NCI-H2029 (cell line): ENCODE results near the gene ABCG1.

ENCODE experiments used
- DNase-seq: peaks from one replicate; lab custom pipeline; 2025; lab: John Stamatoyannopoulos, UW

Gene ABCG1

DNA sequence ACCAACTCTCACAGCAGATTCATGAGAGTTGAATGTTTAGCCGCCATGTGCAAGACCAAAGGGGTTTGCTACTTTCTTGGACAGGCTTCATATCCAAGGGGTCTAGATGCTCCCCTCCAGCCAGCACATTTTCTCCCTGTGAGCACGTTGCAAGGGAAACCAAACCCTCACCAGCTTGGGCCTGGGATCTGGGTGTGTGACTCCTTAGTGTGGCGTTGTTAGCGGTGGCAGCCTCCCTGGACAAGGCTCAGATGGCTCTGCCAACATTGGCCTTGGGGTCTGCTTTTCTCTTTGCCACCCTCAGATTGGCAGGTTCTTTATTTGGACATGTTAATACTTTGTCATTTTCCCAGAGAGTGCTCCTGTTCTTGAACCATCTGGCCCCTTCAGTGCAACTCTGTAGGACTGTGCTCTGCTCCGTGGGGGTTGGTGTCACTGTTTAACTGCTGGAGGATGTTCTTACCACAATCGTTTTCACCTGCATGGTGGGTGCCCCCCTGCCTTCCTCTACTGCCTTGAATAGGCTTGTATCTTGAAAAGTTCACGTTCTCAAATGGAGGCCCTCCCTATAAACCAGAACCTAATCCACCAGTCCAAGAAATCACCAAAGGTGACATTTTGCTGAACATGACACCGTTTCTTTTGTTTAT is 13.4 kb downstream of the ABCG1 start:
- DNase-seq, result no peak

DNA sequence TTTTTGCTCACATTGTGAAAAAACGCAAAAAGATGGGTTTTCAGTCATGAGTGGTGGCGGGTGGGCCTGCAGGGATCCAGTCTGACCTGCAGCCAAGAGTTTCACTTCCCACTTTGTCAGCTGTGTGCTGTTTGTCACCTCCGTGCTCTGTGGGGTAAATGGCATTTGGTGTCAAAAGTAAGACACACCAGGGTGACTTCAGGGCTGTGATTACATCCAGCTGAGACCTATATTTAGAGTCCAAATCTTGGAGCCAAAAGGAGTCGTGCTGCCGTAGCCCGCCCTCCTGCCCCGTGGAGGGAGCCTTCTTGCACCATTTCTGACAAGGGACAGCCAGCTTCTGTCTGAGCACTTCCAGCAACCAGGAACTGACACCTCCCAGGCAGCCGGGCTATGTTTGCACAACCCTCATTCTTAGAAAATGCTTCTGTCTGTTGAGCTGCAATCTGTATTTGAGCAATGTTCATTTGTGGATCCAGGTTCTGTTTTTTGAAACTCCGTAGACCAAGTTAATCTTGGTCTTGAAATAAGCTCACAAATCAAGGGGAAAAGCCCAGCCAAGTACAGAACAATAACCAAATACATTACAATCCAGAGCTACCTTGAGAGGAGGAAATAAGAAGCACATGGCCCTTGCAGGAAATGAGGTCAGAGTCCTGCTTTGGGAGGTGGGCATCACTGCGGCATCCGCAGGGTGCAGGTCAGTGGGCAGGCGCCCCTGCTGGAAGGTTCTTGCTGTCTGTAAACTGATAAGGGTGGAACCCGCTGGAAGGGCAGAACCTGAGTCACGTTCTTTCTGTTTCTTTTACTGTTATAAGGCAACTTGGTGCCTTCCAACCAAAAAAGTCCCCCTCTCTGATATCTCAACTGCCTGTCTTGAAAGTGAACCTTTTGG is 14.4 kb downstream of the ABCG1 start:
- peak; percentile 86 for DNase-seq

DNA sequence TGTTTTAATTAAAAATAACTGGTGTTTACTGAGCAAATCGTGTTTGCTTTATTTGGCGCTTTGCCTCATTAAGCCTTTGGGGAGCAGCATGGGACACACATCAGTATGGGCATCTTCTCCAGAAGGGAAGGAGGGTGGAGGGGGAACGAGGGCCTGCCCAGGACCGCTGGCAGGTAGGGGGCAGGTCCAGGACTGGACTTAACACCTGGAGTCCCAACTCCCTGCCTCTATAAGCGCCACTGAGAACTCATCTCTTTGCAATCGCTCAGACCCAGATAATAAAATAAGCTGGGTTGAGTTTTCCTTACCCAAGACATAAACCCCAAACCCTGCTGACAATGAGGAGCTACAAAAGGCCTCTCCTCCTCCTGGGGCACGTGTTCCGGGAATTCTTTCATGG is 15.1 kb downstream of the ABCG1 start:
- DNase-seq, result no peak

DNA sequence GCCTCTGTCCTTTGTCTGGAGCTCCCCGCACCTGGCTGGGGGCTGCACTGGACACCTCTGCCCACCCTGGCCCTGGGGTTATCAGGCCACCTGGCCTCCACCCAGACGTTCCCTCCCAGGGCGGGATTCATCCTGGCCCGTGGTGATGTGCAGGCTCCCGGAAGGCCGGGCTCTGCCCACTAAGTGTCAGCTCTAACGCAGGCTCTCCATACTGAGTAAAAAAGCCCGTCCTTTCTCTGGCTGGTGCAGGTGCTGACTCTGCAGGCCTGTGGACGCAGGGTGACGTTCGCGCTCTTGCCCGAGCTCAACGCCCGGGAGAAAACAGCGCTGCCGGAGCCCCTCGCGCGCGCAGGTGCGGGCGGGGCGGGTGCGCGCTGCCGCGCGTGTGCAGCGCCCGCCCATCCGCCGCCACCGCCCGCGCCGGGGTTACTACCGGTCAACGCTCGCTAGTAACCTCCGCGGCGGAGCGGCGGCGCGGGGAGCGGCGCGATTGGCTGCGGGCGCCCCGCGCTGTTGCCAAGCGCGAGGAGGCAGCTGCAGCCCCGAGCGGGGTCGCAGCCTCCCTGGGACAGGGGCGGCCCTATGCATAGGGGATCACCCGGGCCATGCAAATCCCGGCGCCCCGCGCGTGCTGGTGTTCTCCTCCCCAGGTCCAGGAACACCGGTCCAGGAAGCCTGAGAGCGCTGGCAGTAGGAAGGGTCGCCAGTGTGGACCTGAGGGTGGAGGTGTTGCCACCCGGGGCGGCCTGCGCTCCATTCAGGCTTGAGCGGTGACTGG is 15.7 kb downstream of the ABCG1 start:
- peak; percentile 88 for DNase-seq

DNA sequence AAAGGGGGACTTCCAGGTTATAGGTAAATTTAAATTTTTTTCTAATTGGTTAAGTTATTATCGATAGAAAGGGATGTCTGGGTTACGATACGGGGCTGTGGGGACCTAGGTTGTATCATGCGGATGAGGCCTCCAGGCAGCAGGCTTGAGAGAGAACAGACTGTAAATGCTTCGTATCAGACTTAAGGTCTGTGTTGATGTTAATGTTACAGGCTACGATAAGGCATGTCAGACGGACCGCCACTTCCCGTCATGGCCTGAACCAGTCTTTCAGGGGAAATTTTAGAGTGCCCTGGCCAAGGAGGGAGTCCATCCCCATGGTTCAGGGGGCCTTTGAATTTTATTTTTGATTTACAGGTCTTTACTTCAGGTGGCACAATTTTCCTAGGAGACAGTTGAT is 16.7 kb downstream of the ABCG1 start:
- DNase-seq, result no peak

DNA sequence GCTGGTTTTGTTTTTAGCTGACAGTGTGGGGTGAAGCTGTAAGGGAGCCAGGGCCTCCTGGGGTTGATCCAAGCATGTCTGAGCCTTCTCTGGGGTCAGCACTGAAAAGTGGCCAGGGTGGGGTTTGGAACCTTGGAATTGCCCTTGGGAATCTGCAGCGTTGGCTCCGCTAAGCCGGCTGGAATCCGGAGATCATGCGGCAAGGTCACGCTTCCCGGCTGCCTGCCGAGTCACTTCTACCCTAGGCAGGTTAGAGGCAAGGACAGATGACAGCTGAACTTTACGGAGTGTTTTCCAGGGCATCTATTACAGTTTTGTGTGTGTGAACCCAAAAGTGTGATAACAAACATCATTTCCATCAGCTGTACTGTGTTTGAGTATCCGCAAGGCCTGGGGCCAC is 17.1 kb downstream of the ABCG1 start:
- DNase-seq, result no peak

DNA sequence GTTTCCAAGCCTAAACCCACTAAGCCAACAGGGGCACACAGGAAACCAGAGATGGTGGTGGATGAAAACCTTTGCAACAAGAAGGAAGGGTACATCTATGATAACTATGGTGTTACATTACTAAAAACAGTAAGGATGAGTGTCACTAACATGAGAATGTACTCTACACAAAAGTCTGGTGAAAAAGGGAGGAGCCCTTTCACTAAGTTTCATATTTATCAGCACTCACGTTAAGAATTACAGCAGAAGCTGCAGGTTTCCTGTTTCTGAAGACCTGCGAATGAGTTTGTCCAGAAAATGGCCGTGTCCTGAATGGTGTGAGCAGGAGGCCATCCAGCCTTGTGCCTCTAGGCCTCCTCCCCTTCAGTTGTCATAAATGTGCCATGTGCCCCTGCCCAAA is 17.8 kb downstream of the ABCG1 start:
- no peak for DNase-seq

DNA sequence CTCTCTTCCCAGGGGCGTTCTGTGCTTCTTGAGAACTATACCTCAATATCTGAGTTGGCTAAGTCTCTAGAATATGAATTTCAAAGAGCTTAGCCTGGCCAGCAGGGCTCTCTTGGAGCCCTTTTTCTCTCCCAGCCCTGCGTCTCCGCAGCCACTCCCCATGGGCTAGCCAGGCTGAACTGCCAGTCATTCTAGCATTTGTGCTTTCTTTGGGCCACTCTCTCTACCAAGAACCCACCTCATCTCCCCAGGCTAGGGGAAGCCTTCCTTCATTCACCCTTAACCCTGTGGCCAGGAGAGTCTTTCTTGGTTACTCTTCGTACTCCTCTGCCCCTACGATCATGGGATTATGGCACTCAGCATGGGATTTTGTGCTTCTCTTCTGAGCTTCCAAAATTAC is 18.2 kb downstream of the ABCG1 start:
- DNase-seq, result no peak

DNA sequence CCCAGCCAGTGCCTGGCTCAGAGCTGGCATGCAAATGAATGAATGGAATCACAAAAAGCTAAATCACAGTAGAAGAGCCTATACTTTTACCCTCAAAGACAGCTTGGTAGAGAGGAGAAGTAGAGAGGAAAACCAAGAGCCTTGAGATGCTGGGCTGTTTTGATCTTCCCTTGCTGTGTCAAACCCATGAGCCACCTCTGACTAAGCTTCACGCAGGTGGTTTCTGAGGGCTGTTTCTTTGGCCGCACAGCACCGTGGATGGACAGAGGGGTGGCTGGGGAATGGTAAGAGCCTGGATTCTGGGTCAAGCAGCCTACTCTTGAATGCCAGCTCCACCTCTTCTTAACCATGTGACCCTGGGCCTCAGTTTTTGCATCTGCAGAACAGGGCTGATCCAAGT is 18.6 kb downstream of the ABCG1 start:
- DNase-seq, result no peak

DNA sequence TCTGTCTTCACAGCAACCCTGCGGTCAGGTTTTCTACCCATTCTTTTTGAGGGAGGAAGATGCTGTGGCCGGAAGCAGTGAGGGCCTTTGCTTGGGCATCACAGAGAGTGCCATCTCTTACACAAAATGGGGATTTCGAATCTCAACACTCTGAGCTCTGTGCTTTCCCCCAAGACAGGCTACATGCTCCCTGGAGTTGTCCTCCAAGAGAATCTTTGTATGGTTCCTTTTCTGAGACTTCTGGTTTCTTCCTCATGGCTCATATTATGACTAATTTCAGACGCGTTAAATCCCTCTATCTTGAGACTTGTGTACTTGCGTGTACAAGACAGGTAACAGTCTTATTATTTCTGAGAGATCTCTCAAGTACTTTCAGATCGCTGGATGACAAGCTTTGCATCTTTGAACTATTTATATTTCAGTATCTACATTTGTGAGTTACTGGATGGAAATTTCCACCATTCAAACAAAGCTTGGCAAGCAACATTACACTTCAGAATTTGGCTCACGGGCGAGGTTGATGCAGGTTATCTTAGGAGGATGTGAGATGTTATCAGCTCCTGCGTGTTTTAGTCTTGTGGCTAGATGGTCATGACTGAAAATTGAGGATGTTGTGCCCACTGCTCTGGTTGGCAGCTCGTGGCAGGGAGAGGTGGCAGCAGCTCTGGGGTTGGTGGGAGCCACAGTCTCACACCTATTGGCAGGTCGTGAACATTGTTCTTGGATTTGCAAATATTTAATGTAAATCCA is 19.4 kb downstream of the ABCG1 start:
- no peak for DNase-seq

DNA sequence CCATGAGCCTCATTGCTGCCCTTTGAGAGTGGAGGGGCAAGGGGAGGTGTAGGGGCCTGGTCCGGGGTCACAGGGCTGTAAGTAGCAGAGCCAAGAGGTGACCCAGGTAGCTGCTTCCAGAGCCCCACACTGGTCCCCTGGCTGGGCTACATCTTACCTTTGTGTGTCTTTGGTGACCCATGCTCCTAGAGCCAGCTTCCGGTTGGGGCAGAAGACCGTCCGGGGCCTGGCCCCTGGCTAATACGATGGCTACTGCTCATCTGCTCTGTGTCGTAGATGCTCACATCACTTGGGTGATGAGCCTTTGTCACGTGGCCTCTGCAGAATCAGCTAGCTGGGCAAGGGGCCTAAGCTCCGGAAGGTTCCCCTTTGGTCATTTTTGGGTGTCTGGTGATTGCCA is 20.6 kb downstream of the ABCG1 start:
- no peak for DNase-seq

DNA sequence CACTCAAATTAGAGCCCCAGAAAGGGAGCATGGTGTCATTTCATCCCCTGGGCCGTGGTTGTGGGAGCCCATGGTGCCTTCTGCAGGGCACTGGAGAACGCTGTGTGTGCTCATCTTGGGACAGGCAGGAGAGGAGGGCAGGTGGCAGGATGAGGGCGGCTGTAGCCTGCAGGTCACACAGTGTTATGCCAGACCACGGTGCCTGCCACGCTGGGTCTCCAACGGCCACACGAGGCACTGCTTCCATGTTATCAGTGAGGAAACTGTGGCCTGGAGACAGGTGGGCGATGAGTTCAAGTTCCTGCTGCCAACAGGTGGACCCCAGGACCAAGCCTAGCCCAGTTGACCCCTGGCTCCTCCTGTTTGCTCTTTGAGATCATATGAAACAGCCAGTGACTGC is 21.0 kb downstream of the ABCG1 start:
- no peak for DNase-seq

DNA sequence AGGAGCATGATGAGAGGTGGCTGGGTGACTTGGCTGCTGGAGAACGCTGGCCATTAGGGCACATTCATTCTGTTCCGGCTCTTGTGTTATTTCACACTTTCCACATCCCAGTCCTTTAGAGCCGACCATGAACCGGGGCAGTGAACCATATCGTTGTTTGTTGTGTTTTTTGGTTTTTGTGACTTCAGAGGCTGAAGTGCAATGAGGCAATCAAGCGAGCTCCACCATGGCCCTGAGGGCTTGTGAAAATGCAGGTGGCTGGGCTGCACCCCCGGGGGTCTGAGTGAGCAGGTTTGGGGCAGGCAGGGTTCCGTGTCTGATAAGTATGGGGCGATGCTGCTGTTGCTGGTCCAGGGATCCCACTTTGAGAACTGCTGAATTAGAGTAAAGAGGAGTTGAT is 23.7 kb downstream of the ABCG1 start:
- no peak for DNase-seq

DNA sequence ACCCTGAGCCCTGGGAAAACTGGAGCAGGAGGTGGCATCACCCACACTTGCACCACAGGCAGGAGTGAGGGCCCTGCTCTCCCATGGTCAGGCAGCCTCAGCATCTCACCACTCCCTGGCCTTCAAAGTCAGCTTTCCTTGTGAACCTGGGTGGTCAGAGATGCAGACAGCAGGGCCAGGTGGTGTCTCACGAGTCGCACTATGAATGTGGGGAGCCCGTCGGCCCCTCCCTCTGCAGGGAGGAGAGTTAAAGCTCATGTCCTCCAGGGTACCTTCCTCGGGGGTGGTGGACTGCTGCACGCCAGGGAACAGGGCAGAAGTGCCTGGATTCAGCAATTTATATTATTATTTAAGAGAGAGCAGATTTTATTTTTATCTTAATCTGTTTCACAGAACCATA is 24.1 kb downstream of the ABCG1 start:
- DNase-seq, result no peak

DNA sequence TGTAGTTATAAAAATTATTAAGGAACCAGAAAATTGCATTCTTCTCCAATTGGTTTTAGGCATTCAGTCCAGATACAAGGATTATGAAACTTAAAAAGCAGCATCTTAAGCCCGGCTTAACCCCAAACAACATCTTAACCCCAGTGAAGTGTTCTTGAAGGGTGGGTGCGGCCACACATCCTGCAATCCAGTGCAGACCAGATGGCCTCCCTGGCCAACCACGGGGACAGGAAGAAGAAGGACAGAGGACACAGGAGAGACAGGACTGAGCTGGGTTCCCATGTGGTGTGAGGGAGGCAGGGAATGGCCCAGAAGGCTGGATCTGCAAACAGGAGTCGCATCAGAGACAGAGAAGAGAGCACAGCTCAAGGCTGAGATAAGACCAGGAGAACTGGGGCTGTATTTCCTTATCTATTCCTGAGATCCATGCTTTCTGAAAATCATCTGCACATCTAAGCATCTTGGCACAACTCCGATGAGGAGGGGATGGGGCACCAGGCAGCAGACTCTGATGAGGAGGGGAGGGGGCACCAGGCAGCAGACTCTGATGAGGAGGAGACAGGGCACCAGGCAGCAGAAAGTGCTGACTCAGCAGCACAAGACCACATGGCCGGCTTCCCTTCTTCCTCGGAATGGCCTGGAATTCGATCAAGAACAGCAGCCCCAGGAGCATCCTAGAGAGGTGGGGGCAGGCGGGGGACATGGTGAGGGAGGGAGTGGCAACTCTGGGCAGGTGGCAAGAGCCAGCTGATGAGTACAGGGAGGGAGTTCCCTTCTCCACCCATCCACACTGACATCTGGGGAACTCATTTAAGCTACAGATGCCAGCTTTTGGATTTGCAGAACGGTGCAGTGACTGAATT is 26.6 kb downstream of the ABCG1 start:
- DNase-seq, result no peak

DNA sequence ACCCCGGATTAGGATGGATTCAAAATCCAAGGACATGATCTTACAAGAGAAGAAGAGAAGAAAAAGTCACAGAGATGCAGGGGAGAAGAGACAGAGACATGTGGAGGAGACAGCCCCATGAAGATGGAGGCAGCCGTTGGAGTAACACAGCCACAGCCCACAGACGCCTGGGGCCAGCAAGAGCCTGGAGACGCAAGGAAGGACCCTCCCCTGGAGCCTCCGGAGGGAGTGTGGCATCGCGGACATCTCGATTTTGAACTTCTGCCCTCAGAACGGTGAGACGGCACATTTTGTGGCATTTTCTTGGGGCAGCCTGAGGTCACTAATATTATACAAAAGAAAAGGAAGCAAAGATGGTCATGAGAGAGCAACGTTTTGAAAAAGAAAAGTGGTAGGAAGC is 28.8 kb downstream of the ABCG1 start:
- no peak for DNase-seq

DNA sequence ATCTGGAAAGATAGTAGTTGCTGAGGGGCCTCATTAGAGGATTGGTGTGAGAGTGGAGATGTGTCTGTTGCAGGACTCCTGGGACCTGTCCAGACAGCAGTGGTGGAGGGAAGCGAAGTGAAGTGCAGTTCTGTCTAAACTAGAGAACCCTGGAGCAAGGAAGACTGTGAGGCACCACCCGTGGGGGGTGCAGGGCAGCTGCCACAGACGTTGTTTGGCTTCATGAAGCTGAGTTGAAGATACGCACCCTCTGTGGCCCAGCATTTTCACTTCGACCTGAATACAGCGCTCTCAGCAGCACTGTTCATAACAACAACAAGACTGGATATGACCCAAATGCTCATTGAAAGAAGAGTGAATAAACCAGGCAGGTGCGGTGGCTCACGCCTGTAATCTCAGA is 29.3 kb downstream of the ABCG1 start:
- DNase-seq, result no peak

DNA sequence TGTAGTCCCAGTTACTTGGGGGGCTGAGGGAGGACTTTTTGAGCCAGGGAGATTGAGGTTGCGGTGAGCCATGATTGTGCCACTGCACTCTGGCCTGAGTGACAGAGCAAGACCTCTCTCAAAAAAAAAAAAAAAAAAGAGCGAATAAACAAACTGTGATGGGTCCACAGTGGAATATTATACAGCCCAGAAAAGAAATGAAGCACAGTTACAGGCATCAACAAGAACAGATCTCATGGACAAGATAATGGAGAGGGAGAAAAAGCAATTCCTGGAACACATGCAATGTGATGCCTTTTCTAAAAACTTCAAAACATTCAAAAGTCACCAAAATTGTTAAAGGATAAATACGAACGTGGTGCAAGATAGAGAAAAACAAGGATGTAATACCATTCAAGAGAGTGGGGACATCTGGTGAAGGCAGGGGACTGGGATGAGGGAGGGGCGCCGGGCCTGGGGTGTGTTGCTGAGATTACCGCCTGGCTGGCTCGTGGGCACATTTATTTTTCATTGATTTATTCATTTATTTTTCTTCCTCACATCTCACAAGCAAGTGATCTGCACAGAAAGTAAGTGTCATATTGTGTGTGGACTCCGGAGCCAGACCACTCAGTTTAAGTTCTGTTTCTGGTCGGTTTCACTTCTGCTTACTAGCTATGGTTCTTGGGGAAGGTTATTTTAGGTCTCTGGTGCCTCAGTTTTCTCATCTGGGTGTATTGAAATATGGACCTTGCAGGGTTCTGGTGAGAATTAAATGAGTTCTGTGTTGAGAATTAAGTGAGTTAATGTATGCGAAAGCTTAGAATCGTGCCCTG is 30.1 kb downstream of the ABCG1 start:
- DNase-seq, result no peak

DNA sequence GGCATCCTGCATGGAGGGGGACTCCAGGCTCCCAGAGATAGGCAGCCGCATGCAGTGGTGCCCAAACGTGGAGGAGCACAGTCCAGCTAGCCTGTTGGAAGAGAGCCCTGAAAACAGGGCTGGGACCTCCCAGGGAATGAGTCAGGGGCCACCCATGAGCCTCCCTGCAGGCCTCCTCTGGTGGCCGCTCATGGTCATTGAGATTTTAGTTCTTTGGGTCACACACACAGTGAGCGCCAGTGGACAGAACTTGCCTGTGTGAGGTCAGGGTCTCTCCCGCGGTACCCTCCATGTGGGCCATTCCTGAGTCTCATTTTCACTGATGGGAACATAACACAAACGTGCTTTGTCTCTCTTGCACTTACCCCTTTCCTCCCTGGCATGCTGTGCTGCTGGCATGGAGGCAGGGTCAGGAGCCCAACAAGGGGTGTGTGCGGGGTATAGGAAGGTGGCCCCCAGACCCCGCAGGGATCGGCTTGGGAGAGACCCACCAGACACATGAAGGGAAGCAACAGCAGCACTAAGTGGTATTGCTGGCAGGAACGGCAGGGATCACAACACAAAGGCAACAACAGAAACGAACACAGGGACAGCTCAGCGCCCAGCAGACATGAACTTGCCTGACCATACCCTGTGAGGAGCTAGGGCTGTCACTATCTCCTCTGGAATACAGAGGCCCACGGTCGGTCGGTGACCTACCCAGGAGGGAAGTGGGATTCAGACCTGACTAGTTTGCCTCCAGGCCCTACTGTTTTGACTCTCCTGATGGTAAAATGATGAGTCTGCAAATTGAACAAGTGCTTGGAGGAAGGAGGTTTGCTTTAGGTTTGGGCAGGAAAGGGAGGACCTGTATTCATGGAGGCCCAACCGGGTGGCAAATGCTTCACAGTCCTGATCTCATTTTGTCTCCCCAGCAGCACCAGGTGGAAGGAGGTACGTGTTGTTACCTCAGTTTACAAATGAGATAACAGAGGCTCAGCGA is 31.8 kb downstream of the ABCG1 start:
- DNase-seq, result no peak
